ENCODE measurements around the gene TMOD2.

Gene TMOD2

GRCh38 chr15:51750186-51750585 lies 1.2 kb upstream of the TMOD2 start:
- FAIRE-seq (no peak), DNase-seq (ENCODE audit: insufficient read length, low spot score) (no peak)
- TF ChIP-seq POLR2A (IDR thresholded peaks at IDR 0.05; ENCODE audit: low read depth, low read length): no peak

- TF ChIP-seq POLR2A (IDR thresholded peaks at IDR 0.05; ENCODE audit: low read depth, low read length): no peak
- DNase-seq (ENCODE audit: insufficient read length, low spot score) (peak; percentile 26), FAIRE-seq (no peak)
Measured at GRCh38 chr15:51751697-51752683, 593 bp downstream of the TMOD2 start.

GRCh38 chr15:51752888-51753287 lies 1.5 kb downstream of the TMOD2 start:
- no peak for TF ChIP-seq POLR2A (IDR thresholded peaks at IDR 0.05; ENCODE audit: low read depth, low read length)
- DNase-seq (ENCODE audit: insufficient read length, low spot score) (no peak), FAIRE-seq (no peak)

- no peak for FAIRE-seq
- no peak for TF ChIP-seq POLR2A (IDR thresholded peaks at IDR 0.05; ENCODE audit: low read depth, low read length)
- DNase-seq (ENCODE audit: insufficient read length, low spot score): no peak
Measured at GRCh38 chr15:51754267-51754666, 2.9 kb downstream of the TMOD2 start.

- DNase-seq (ENCODE audit: insufficient read length, low spot score) (no peak), FAIRE-seq (no peak)
- no peak for TF ChIP-seq POLR2A (IDR thresholded peaks at IDR 0.05; ENCODE audit: low read depth, low read length)
Measured at GRCh38 chr15:51755790-51756189, 4.4 kb downstream of the TMOD2 start.

- DNase-seq (ENCODE audit: insufficient read length, low spot score): no peak
- no peak for FAIRE-seq
- TF ChIP-seq POLR2A (IDR thresholded peaks at IDR 0.05; ENCODE audit: low read depth, low read length): no peak
Measured at GRCh38 chr15:51756482-51756881, 5.1 kb downstream of the TMOD2 start.

GRCh38 chr15:51757450-51757849 lies 6.1 kb downstream of the TMOD2 start:
- FAIRE-seq (no peak), DNase-seq (ENCODE audit: insufficient read length, low spot score) (no peak)
- TF ChIP-seq POLR2A (IDR thresholded peaks at IDR 0.05; ENCODE audit: low read depth, low read length): no peak

- TF ChIP-seq POLR2A (IDR thresholded peaks at IDR 0.05; ENCODE audit: low read depth, low read length): no peak
- no peak for FAIRE-seq
- DNase-seq (ENCODE audit: insufficient read length, low spot score): no peak
Measured at GRCh38 chr15:51758645-51759044, 7.2 kb downstream of the TMOD2 start.

GRCh38 chr15:51759557-51760070 lies 8.2 kb downstream of the TMOD2 start:
- FAIRE-seq (no peak), DNase-seq (ENCODE audit: insufficient read length, low spot score) (no peak)
- TF ChIP-seq POLR2A (IDR thresholded peaks at IDR 0.05; ENCODE audit: low read depth, low read length): no peak

GRCh38 chr15:51760805-51761204 lies 9.4 kb downstream of the TMOD2 start:
- FAIRE-seq (no peak), DNase-seq (ENCODE audit: insufficient read length, low spot score) (no peak)
- no peak for TF ChIP-seq POLR2A (IDR thresholded peaks at IDR 0.05; ENCODE audit: low read depth, low read length)

- no peak for FAIRE-seq
- no peak for TF ChIP-seq POLR2A (IDR thresholded peaks at IDR 0.05; ENCODE audit: low read depth, low read length)
Measured at GRCh38 chr15:51765751-51766150, 14.4 kb downstream of the TMOD2 start.

GRCh38 chr15:51766341-51766740 lies 14.9 kb downstream of the TMOD2 start:
- FAIRE-seq: no peak
- TF ChIP-seq POLR2A (IDR thresholded peaks at IDR 0.05; ENCODE audit: low read depth, low read length): no peak

More at GRCh38 chr15:51765751-51766150, 14.4 kb downstream of the TMOD2 start:
- DNase-seq (ENCODE audit: insufficient read length, low spot score): no peak

GRCh38 chr15:51768018-51768417 lies 16.6 kb downstream of the TMOD2 start:
- FAIRE-seq: no peak
- TF ChIP-seq POLR2A (IDR thresholded peaks at IDR 0.05; ENCODE audit: low read depth, low read length): no peak
- no peak for DNase-seq (ENCODE audit: insufficient read length, low spot score)

More at GRCh38 chr15:51766341-51766740, 14.9 kb downstream of the TMOD2 start:
- DNase-seq (ENCODE audit: insufficient read length, low spot score): no peak

GRCh38 chr15:51770902-51771301 lies 19.5 kb downstream of the TMOD2 start:
- TF ChIP-seq POLR2A (IDR thresholded peaks at IDR 0.05; ENCODE audit: low read depth, low read length): no peak
- FAIRE-seq: no peak
- DNase-seq (ENCODE audit: insufficient read length, low spot score): no peak

GRCh38 chr15:51771773-51772172 lies 20.4 kb downstream of the TMOD2 start:
- TF ChIP-seq POLR2A (IDR thresholded peaks at IDR 0.05; ENCODE audit: low read depth, low read length): no peak
- FAIRE-seq: no peak
- no peak for DNase-seq (ENCODE audit: insufficient read length, low spot score)
